GM12865 (cell line): ENCODE data around the gene SMIM35.

Source experiments
- DNase-seq: peaks from one replicate; pipeline ENCODE4 v3.0.0; 2010; ENCODE audit warnings: low read depth
- H3K4me3 ChIP-seq: 2 replicates; pipeline ENCODE4 v1.5.1; 2011; ENCODE audit warnings: mild to moderate bottlenecking, low read depth, low read length, control low read depth
- CTCF ChIP-seq: IDR thresholded peaks from 2 replicates; pipeline ENCODE4 v1.5.1; 2011; ENCODE audit warnings: low read length, control low read depth, low read depth, inconsistent platforms; ENCODE audit not compliant: insufficient read depth; ENCODE audit errors: missing control alignments

SMIM35 gene

GRCh38 chr11:118015385-118015841 lies 71.3 kb downstream of the SMIM35 start:
- no peak overlapping the region for H3K4me3 ChIP-seq
- no peak for DNase-seq
- TF ChIP-seq CTCF = no peak

DNA sequence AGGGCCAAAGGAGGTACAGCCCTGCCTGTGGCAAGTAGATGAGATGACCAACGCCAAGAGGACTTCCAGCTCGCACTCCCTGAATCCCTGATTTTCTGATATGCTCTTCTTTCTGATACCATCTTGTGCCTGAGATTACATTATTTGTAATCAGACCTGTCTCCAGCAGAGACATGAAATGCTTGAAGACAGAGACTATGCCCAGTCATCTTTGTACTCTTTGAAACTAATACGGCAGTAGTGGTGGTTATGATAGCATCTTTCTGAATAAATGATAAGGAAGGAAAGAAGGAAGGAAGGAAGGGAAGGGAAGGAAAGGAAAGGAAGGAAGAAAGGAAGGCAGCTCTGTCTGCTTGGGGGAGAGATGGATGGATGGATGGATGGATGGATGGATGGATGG lies 72.7 kb downstream of the SMIM35 start:
- no peak for TF ChIP-seq CTCF
- no peak overlapping the region for H3K4me3 ChIP-seq
- DNase-seq = no peak

- no peak overlapping the region for H3K4me3 ChIP-seq
- DNase-seq = peak; percentile 68
- no peak for TF ChIP-seq CTCF
These were observed 74.6 kb downstream of the SMIM35 start for GRCh38 chr11:118012083-118012669.

- peak; percentile 92 for DNase-seq
- TF ChIP-seq CTCF = no peak
- peak overlapping the region; percentile 21; the same call in 1 of the 2 replicates for H3K4me3 ChIP-seq
These were observed 75.9 kb downstream of the SMIM35 start for GRCh38 chr11:118010738-118011461.

- 0 out of 2 replicates have a peak overlapping the region, but pooled peaks have one; percentile 21 for H3K4me3 ChIP-seq
These were observed 76.7 kb downstream of the SMIM35 start for GRCh38 chr11:118009864-118010737.

More at GRCh38 chr11:118009864-118010737, 76.7 kb downstream of the SMIM35 start:
- TF ChIP-seq CTCF = no peak
- DNase-seq = no peak
